Measurements from ENCODE around the gene TEX55.

DNA sequence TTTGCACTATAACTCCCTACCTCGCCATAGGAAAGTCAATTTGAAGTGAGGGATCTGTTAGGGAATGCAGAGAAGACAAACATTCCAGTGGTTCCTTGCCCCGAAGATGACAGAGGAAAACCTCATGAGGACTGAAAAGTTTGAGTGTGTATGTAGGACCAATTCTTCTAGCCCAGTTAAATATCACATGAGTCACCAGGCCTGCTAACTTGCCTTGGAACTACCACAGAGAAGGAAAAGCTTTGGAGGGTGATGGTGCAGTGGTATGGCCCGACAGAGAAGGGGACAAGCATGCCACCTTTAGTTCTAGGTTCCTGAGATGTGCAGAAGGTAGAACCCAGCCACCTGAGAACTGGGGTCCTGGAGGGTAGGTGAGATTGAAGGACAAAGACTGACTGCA, 24.9 kb downstream of the TEX55 start:
- TF ChIP-seq, protein P1, sequence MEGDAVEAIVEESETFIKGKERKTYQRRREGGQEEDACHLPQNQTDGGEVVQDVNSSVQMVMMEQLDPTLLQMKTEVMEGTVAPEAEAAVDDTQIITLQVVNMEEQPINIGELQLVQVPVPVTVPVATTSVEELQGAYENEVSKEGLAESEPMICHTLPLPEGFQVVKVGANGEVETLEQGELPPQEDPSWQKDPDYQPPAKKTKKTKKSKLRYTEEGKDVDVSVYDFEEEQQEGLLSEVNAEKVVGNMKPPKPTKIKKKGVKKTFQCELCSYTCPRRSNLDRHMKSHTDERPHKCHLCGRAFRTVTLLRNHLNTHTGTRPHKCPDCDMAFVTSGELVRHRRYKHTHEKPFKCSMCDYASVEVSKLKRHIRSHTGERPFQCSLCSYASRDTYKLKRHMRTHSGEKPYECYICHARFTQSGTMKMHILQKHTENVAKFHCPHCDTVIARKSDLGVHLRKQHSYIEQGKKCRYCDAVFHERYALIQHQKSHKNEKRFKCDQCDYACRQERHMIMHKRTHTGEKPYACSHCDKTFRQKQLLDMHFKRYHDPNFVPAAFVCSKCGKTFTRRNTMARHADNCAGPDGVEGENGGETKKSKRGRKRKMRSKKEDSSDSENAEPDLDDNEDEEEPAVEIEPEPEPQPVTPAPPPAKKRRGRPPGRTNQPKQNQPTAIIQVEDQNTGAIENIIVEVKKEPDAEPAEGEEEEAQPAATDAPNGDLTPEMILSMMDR (conservative IDR thresholded peaks at IDR 0.05; ENCODE audit: low read depth, low read length), result no peak
- TF ChIP-seq FOS (IDR thresholded peaks at IDR 0.05; ENCODE audit: low read depth, low read length) (no peak), POLR2A (IDR thresholded peaks at IDR 0.05; ENCODE audit: low read depth, low read length) (no peak), BHLHE40 (IDR thresholded peaks at IDR 0.05; ENCODE audit: low read depth, low read length) (no peak), CEBPB (IDR thresholded peaks at IDR 0.05; ENCODE audit: low read depth, low read length) (no peak), RAD21 (IDR thresholded peaks at IDR 0.05; ENCODE audit: low read length) (no peak), RFX5 (IDR thresholded peaks at IDR 0.05; ENCODE audit: low read depth, low read length) (no peak), SMC3 (IDR thresholded peaks at IDR 0.05; ENCODE audit: low read depth, low read length) (no peak)
- TF ChIP-seq, protein P2, sequence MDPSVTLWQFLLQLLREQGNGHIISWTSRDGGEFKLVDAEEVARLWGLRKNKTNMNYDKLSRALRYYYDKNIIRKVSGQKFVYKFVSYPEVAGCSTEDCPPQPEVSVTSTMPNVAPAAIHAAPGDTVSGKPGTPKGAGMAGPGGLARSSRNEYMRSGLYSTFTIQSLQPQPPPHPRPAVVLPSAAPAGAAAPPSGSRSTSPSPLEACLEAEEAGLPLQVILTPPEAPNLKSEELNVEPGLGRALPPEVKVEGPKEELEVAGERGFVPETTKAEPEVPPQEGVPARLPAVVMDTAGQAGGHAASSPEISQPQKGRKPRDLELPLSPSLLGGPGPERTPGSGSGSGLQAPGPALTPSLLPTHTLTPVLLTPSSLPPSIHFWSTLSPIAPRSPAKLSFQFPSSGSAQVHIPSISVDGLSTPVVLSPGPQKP (IDR thresholded peaks at IDR 0.05; ENCODE audit: borderline replicate concordance, low read depth, low read length), result no peak
- TF ChIP-seq, protein P3, sequence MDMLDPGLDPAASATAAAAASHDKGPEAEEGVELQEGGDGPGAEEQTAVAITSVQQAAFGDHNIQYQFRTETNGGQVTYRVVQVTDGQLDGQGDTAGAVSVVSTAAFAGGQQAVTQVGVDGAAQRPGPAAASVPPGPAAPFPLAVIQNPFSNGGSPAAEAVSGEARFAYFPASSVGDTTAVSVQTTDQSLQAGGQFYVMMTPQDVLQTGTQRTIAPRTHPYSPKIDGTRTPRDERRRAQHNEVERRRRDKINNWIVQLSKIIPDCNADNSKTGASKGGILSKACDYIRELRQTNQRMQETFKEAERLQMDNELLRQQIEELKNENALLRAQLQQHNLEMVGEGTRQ (IDR thresholded peaks at IDR 0.05; ENCODE audit: low read depth, low read length), result no peak

Measured in IMR-90 (cell line).